ENCODE data around the gene SMCO2.

GRCh38 chr12:27534765-27535161 lies 88.2 kb downstream of the SMCO2 start:
- no peak for TF ChIP-seq CTCF (conservative IDR thresholded peaks at IDR 0.05 in 1 of 2, IDR thresholded peaks at IDR 0.05 in 1 of 2; ENCODE audit: extremely low read depth in 1 of 2, insufficient read depth in 1 of 2, low read depth in 1 of 2, low read length in 2 of 2)
- TF ChIP-seq EZH2 (IDR thresholded peaks at IDR 0.05; ENCODE audit: borderline replicate concordance, low read length), result no peak
